GM21526 (cell line): ENCODE measurements around the gene ASTN2.

Experiments
- ATAC-seq: cut with Tn5 transposase; IDR thresholded peaks from one replicate; pipeline ENCODE4 v1.9.1; 2021; ENCODE audit warnings: moderate library complexity; ENCODE audit not compliant: unreplicated experiment, low FRiP score

Gene ASTN2

GRCh38 chr9:116990592-116990991 is 424.3 kb downstream of the ASTN2 start:
- no peak for ATAC-seq

- no peak for ATAC-seq
These were observed 427.0 kb downstream of the ASTN2 start for GRCh38 chr9:116987721-116988485.

GRCh38 chr9:116986015-116986414 is 428.8 kb downstream of the ASTN2 start:
- no peak for ATAC-seq

- ATAC-seq: no peak
These were observed 429.3 kb downstream of the ASTN2 start for GRCh38 chr9:116985596-116985995.

GRCh38 chr9:116984111-116984510 is 430.7 kb downstream of the ASTN2 start:
- no peak for ATAC-seq

- ATAC-seq: no peak
These were observed 434.2 kb downstream of the ASTN2 start for GRCh38 chr9:116980582-116981120.

GRCh38 chr9:116979456-116979855 is 435.4 kb downstream of the ASTN2 start:
- ATAC-seq: no peak

- ATAC-seq: no peak
These were observed 436.7 kb downstream of the ASTN2 start for GRCh38 chr9:116978155-116978554.

GRCh38 chr9:116975126-116975525 is 439.7 kb downstream of the ASTN2 start:
- ATAC-seq: no peak

GRCh38 chr9:116966199-116966598 is 448.7 kb downstream of the ASTN2 start:
- ATAC-seq: no peak

GRCh38 chr9:116964258-116964657 is 450.6 kb downstream of the ASTN2 start:
- ATAC-seq: no peak

GRCh38 chr9:116959809-116960208 is 455.0 kb downstream of the ASTN2 start:
- peak; percentile 61 for ATAC-seq

- ATAC-seq: no peak
These were observed 456.0 kb downstream of the ASTN2 start for GRCh38 chr9:116958881-116959280.

- no peak for ATAC-seq
These were observed 460.1 kb downstream of the ASTN2 start for GRCh38 chr9:116954731-116955130.

- ATAC-seq: no peak
These were observed 461.6 kb downstream of the ASTN2 start for GRCh38 chr9:116953271-116953670.

- no peak for ATAC-seq
These were observed 462.4 kb downstream of the ASTN2 start for GRCh38 chr9:116952436-116952810.

GRCh38 chr9:116951588-116952435 is 463.0 kb downstream of the ASTN2 start:
- peak; percentile 70 for ATAC-seq

GRCh38 chr9:116945817-116946216 is 469.0 kb downstream of the ASTN2 start:
- ATAC-seq: peak; percentile 39

- ATAC-seq: no peak
These were observed 469.9 kb downstream of the ASTN2 start for GRCh38 chr9:116944714-116945534.

- no peak for ATAC-seq
These were observed 470.9 kb downstream of the ASTN2 start for GRCh38 chr9:116943970-116944369.
